OCI-LY7 (cell line): Measurements from ENCODE around the gene AP1S1. TPM values are rescaled to one million over a fixed set of nuclear protein-coding genes. Genes with fewer than 3 reads are reported as not detected.

Source experiments
- BruUV-seq: library from RNA; stranded (reverse); fragments of 400-500 nt; replicated peaks from 2 replicates; lab custom pipeline; 2021; lab: Mats Ljungman, UMichigan
- CTCF ChIA-PET: fragments of 300-600 bp; sonication (Branson Sonifier 250); formaldehyde crosslinking; loops from one replicate; lab custom pipeline; 2022; ENCODE audit warnings: antibody characterized with exemption; ENCODE audit not compliant: unreplicated experiment; lab: Charles Lee
- POLR2A ChIA-PET: fragments of 300-600 bp; sonication (Branson Sonifier 250); formaldehyde crosslinking; loops from one replicate; lab custom pipeline; 2022; ENCODE audit warnings: antibody characterized with exemption; lab: Charles Lee
- DNase-seq: peaks from one replicate; pipeline ENCODE4 v3.0.0-alpha.2; 2015; ENCODE audit warnings: low spot score
- H2AFZ ChIP-seq: fragments of 200-600 bp; sonication (generic), shearing (Covaris generic); 2 replicates; pipeline ENCODE4 v1.6.1; 2014; ENCODE audit warnings: mild to moderate bottlenecking, antibody characterized with exemption, low read length, moderate library complexity
- H3K27ac ChIP-seq: fragments of 200-600 bp; sonication (generic); 2 replicates; pipeline ENCODE4 v1.5.1; 2014; ENCODE audit warnings: mixed run types, low read depth, mild to moderate bottlenecking, moderate library complexity, low read length, inconsistent platforms; ENCODE audit not compliant: poor library complexity, severe bottlenecking
- H3K36me3 ChIP-seq: fragments of 200-600 bp; sonication (generic); 2 replicates; pipeline ENCODE4 v1.6.1; 2014; ENCODE audit warnings: mild to moderate bottlenecking, antibody characterized with exemption, low read length, moderate library complexity, mixed read lengths; ENCODE audit not compliant: insufficient read depth
- H3K4me1 ChIP-seq: fragments of 200-600 bp; sonication (generic); 2 replicates; pipeline ENCODE4 v1.5.1; 2014; ENCODE audit warnings: mild to moderate bottlenecking, low read length; ENCODE audit not compliant: insufficient read depth, poor library complexity, severe bottlenecking
- H3K4me2 ChIP-seq: fragments of 200-600 bp; sonication (generic); 2 replicates; pipeline ENCODE4 v1.6.1; 2014; ENCODE audit warnings: mild to moderate bottlenecking, low read length
- H3K4me3 ChIP-seq: fragments of 200-600 bp; sonication (generic); 2 replicates; pipeline ENCODE4 v1.5.1; 2014; ENCODE audit warnings: mild to moderate bottlenecking, low read depth, low read length; ENCODE audit not compliant: poor library complexity, severe bottlenecking
- H3K79me2 ChIP-seq: fragments of 200-600 bp; sonication (generic); 2 replicates; pipeline ENCODE4 v1.6.1; 2016; ENCODE audit warnings: low read depth, mild to moderate bottlenecking, low read length, moderate library complexity, mixed read lengths; ENCODE audit not compliant: insufficient read depth
- H3K9me2 ChIP-seq: fragments of 200-600 bp; sonication (generic); 2 replicates; pipeline ENCODE4 v1.6.1; 2016; ENCODE audit warnings: mild to moderate bottlenecking, low read length, mixed read lengths; ENCODE audit not compliant: insufficient read depth
- H3K9me3 ChIP-seq: fragments of 200-600 bp; sonication (generic); 2 replicates; pipeline ENCODE4 v1.6.1; 2014; ENCODE audit warnings: mild to moderate bottlenecking, mixed run types, low read length, mixed read lengths
- H4K20me1 ChIP-seq: fragments of 200-600 bp; sonication (generic); 2 replicates; pipeline ENCODE4 v1.6.1; 2014; ENCODE audit warnings: mild to moderate bottlenecking, antibody characterized with exemption, low read length, moderate library complexity, mixed read lengths; ENCODE audit not compliant: insufficient read depth
- CTCF ChIP-seq: fragments of 200-600 bp; sonication (generic); conservative IDR thresholded peaks from 2 replicates; pipeline ENCODE4 v1.5.1; 2014; ENCODE audit warnings: mild to moderate bottlenecking, antibody characterized with exemption, low read length, moderate library complexity, mixed read lengths
- EZH2phosphoT487 ChIP-seq: fragments of 200-600 bp; sonication (generic); IDR thresholded peaks from 2 replicates; pipeline ENCODE4 v1.6.1; 2018; ENCODE audit warnings: low read depth, borderline replicate concordance, mild to moderate bottlenecking, mixed run types, antibody characterized with exemption, low read length, moderate library complexity, mixed read lengths
- intact Hi-C: fragments of 100-400 bp; cut with micrococcal nuclease; formaldehyde crosslinking; loops from one replicate; pipeline ENCODE4 v1.10.0; 2022; ENCODE audit not compliant: unreplicated experiment
- total RNA-seq, 2 experiments: library from RNA; depleted of rRNA in 1 of 2; stranded (reverse); fragments of >200 nt in 1 of 2; shearing (Covaris generic) in 1 of 2; gene quantifications; 2 replicates each; pipeline ENCODE4 v1.2.3, GENCODE V29; 2014 to 2022

The AP1S1 gene
- total RNA-seq, 2 experiments from 2014 or later = 57.9 to 67.3 TPM

- TF ChIP-seq EZH2phosphoT487 = no peak
- TF ChIP-seq CTCF = no peak
- Histone ChIP-seq H3K9me3 (no peaks in the 10 kb centered on the region), H3K79me2 (no peaks in the 10 kb centered on the region), H2AFZ (no peak overlapping the region), H3K9me2 (no peaks in the 10 kb centered on the region), H3K4me2 (no peak overlapping the region), H4K20me1 (no peaks in the 10 kb centered on the region), H3K4me1 (peaks cover 5% of the 10 kb centered on the region), H3K27ac (no peak overlapping the region), H3K4me3 (no peak overlapping the region), H3K36me3 (no peaks in the 10 kb centered on the region)
- no TSS peak for BruUV-seq
- no peak for DNase-seq
- POLR2A ChIA-PET = interaction anchor here (0.7 kb wide), 1 partner anchor 20 kb away, joined by 3 read pairs; no protein-coding TSS in a partner anchor
- intact Hi-C loops = no loop called here
- CTCF ChIA-PET = no interaction called here
These were observed 46.2 kb downstream of the AP1S1 start for GRCh38 chr7:101200504-101200861.

- TF ChIP-seq CTCF (no peak), EZH2phosphoT487 (no peak)
- intact Hi-C loops = no loop called here
- H3K4me3 ChIP-seq = no peak within 1 kb of the TSS
These were observed 46.8 kb downstream of the AP1S1 start, which contains the start of gene MOGAT3 for GRCh38 chr7:101200862-101201599. MOGAT3 (minus strand) TSS chr7:101201036; CDS start chr7:101200854, 182 bp downstream.

More at GRCh38 chr7:101200862-101201599, 46.8 kb downstream of the AP1S1 start, which contains the start of gene MOGAT3:
- Histone ChIP-seq H2AFZ (no peak within 1 kb of the TSS), H3K9me3 (no peaks in the 10 kb centered on the region), H4K20me1 (no peaks in the 10 kb centered on the region), H3K27ac (no peak within 1 kb of the TSS), H3K79me2 (no peaks in the 10 kb centered on the region), H3K4me2 (no peak within 1 kb of the TSS), H3K36me3 (no peaks in the 10 kb centered on the region), H3K4me1 (peaks cover 5% of the 10 kb centered on the region), H3K9me2 (no peaks in the 10 kb centered on the region)
- BruUV-seq = no TSS peak
- no peak for DNase-seq
- POLR2A ChIA-PET = interaction anchor here (0.6 to 0.7 kb wide), 2 partner anchors 19 to 1090 kb away, joined by 3 read pairs; no protein-coding TSS in a partner anchor
- CTCF ChIA-PET = no interaction called here
